ENCODE results near the gene FCN3. TPM values are rescaled to one million over a fixed set of nuclear protein-coding genes. Genes with fewer than 3 reads are reported as not detected.
A peak's percentile ranks its signal among the peaks of the same experiment; 100 is the strongest.
"Not testable (repeated sequence)": the region's sequence is repeated elsewhere in the genome, so short reads cannot be mapped to it uniquely, and the experiment has no call there.

FCN3 gene
- total RNA-seq, 1 donor from 2014 or later, result not detected

- H3K9me3 Mint-ChIP-seq, result no peaks in the 10 kb centered on the region
- peaks cover 16% of the 10 kb centered on the region for H3K4me1 Mint-ChIP-seq
- peak; percentile 30 for TF ChIP-seq CTCF (IDR thresholded peaks at IDR 0.05)
- intact Hi-C loops (cut with micrococcal nuclease), result loop anchor here (1.0 kb wide), 5 partner anchors 23 to 286 kb away; no protein-coding TSS in a partner anchor
- no peaks in the 10 kb centered on the region for H3K36me3 Mint-ChIP-seq (ENCODE audit: low read depth)
- ATAC-seq (ENCODE audit: low read depth), result peak; percentile 26
- no peaks in the 10 kb centered on the region for H3K27me3 Mint-ChIP-seq
- ChIA-PET CTCF (interaction anchor here (0.7 to 11.1 kb wide), 13 partner anchors 23 to 289 kb away, joined by 3 to 171 read pairs (median 5); partner anchors contain the start of gene MAP3K6), POLR2A (interaction anchor here (0.7 to 1.0 kb wide), 2 partner anchors 45 to 88 kb away, joined by 3 read pairs; no protein-coding TSS in a partner anchor)
- peak; percentile 60 for DNase-seq
- H3K27ac Mint-ChIP-seq, result peak overlapping the region; percentile 56
- H3K4me3 Mint-ChIP-seq, result peak overlapping the region; percentile 8
Observed at GRCh38 chr1:27388337-27389005, 13.8 kb upstream of the FCN3 start.

GRCh38 chr1:27384797-27385196 is 10.2 kb upstream of the FCN3 start:
- H3K4me1 Mint-ChIP-seq; H3K9me3 Mint-ChIP-seq; H3K36me3 Mint-ChIP-seq (ENCODE audit: low read depth); DNase-seq; H3K27ac Mint-ChIP-seq; intact Hi-C loops (cut with micrococcal nuclease); H3K4me3 Mint-ChIP-seq; ATAC-seq (ENCODE audit: low read depth); H3K27me3 Mint-ChIP-seq: not testable (repeated sequence)
- CTCF ChIA-PET, result interaction anchor here (4.1 to 11.1 kb wide), 3 partner anchors 27 to 85 kb away, joined by 18 to 171 read pairs (median 43); no protein-coding TSS in a partner anchor
- POLR2A ChIA-PET, result interaction anchor here (0.6 to 1.0 kb wide), 2 partner anchors 20 to 828 kb away, joined by 3 read pairs; no protein-coding TSS in a partner anchor

GRCh38 chr1:27383661-27384060 is 9.0 kb upstream of the FCN3 start:
- CTCF ChIA-PET, result interaction anchor here (0.6 to 11.1 kb wide), 3 partner anchors 27 to 200 kb away, joined by 4 to 171 read pairs (median 18); no protein-coding TSS in a partner anchor
- Mint-ChIP-seq H3K36me3 (ENCODE audit: low read depth) (no peaks in the 10 kb centered on the region), H3K4me3 (no peak overlapping the region)

GRCh38 chr1:27383039-27383605 is 8.5 kb upstream of the FCN3 start, which contains the start of gene CD164L2:
CD164L2 (minus strand) TSS chr1:27383333; CDS start chr1:27383239, 94 bp downstream.
- peaks cover 2% of the 10 kb centered on the region for H3K27me3 Mint-ChIP-seq
- H3K36me3 Mint-ChIP-seq (ENCODE audit: low read depth), result no peaks in the 10 kb centered on the region
- DNase-seq (no peak), ATAC-seq (ENCODE audit: low read depth) (peak; percentile 60)
- peaks cover 6% of the 10 kb centered on the region for H3K4me1 Mint-ChIP-seq
- ChIA-PET CTCF (interaction anchor here (0.7 to 11.1 kb wide), 4 partner anchors 12 to 83 kb away, joined by 4 to 171 read pairs (median 11); no protein-coding TSS in a partner anchor), POLR2A (interaction anchor here (0.9 to 1.3 kb wide), 2 partner anchors 13 to 18 kb away, joined by 3 to 5 read pairs; no protein-coding TSS in a partner anchor)
- H3K27ac Mint-ChIP-seq, result no peak within 1 kb of the TSS
- no peak for TF ChIP-seq CTCF (IDR thresholded peaks at IDR 0.05)
- H3K9me3 Mint-ChIP-seq, result no peaks in the 10 kb centered on the region
- intact Hi-C loops (cut with micrococcal nuclease), result no loop called here
- no peak within 1 kb of the TSS for H3K4me3 Mint-ChIP-seq

More at GRCh38 chr1:27383661-27384060, 9.0 kb upstream of the FCN3 start:
- ATAC-seq (ENCODE audit: low read depth) (no peak), DNase-seq (no peak)
- Mint-ChIP-seq H3K27me3 (peaks cover 2% of the 10 kb centered on the region), H3K9me3 (no peaks in the 10 kb centered on the region), H3K4me1 (peaks cover 8% of the 10 kb centered on the region), H3K27ac (no peak overlapping the region)
- POLR2A ChIA-PET, result interaction anchor here (0.9 to 1.3 kb wide), 2 partner anchors 13 to 18 kb away, joined by 3 to 5 read pairs; no protein-coding TSS in a partner anchor
- no peak for TF ChIP-seq CTCF (IDR thresholded peaks at IDR 0.05)
- intact Hi-C loops (cut with micrococcal nuclease), result no loop called here

- ChIA-PET CTCF (interaction anchor here (0.7 to 11.1 kb wide), 4 partner anchors 13 to 82 kb away, joined by 4 to 171 read pairs (median 11); no protein-coding TSS in a partner anchor), POLR2A (interaction anchor here (0.5 to 1.3 kb wide), 6 partner anchors 12 to 89 kb away, joined by 3 to 6 read pairs (median 4); no protein-coding TSS in a partner anchor)
- no peaks in the 10 kb centered on the region for H3K9me3 Mint-ChIP-seq
- no peak overlapping the region for H3K27ac Mint-ChIP-seq
- H3K4me3 Mint-ChIP-seq, result no peak overlapping the region
- intact Hi-C loops (cut with micrococcal nuclease), result no loop called here
- no peak for TF ChIP-seq CTCF (IDR thresholded peaks at IDR 0.05)
- peaks cover 2% of the 10 kb centered on the region for H3K27me3 Mint-ChIP-seq
- peaks cover 6% of the 10 kb centered on the region for H3K4me1 Mint-ChIP-seq
- ATAC-seq (ENCODE audit: low read depth), result peak; percentile 66
- DNase-seq, result no peak
- H3K36me3 Mint-ChIP-seq (ENCODE audit: low read depth), result no peaks in the 10 kb centered on the region
Observed at GRCh38 chr1:27381969-27382762, 7.5 kb upstream of the FCN3 start.
